DMS79 treated with DMSO at 0.1 percent for 48 hours (cell line): Measurements from ENCODE around the gene TRIM8.
A peak's percentile ranks its signal among the peaks of the same experiment; 100 is the strongest.
"Not testable (repeated sequence)": the region's sequence is repeated elsewhere in the genome, so short reads cannot be mapped to it uniquely, and the experiment has no call there.

ENCODE experiments used
- DNase-seq: peaks from one replicate; lab custom pipeline; 2025; lab: John Stamatoyannopoulos, UW

TRIM8 gene

DNA sequence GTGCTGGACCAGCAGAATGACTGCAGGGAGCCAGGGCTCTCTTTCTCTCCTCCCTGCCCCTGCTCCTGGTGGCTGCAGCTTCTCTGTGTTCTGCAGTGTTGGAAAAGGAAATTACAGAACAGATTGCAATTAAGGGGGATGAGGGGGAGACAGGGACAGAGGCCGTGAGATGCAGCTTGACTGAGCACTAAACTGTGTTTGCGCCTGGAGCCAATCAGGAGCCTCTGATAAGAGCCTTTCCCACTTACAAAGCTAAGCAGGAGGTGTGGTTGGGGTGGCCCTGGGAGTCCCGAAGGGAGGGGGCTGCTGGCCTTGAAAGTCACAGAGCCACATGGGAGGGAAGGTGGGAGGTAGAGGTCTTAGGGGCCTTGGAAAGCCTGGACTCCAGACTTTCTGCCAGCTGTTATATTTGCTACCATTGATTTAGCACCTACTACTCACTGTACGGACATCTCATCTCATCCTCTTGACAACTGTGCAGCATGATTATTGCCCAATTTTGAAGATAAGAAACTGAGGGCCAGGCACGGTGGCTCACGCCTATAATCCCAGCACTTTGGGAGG lies 26.7 kb downstream of the TRIM8 start:
- DNase-seq = no peak

DNA sequence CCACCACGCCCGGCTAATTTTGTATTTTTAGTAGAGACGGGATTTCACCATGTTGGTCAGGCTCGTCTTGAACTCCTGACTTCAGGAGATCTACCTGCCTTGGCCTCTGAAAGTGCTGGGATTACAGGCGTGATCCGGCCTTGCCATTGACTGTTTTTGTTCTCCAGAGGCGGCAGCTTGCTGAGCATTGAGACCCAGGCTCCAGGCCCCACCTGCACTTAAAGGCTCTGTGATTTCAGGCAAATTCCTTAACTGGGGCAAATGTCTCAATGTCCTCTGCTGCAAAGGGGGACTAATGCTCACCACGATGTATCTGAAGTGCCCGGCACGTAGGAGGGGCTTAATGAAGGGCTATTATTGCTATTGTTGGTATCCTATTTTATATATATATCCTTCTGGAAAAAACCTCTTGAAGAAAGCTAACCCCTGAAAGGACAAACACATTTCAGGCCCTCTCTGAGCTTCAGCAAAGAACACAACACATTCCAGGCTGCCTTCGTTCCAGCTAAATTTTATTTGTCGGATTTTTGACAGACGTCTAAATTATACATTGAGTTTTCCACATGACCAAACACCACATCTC lies 29.0 kb downstream of the TRIM8 start:
- no peak for DNase-seq

DNA sequence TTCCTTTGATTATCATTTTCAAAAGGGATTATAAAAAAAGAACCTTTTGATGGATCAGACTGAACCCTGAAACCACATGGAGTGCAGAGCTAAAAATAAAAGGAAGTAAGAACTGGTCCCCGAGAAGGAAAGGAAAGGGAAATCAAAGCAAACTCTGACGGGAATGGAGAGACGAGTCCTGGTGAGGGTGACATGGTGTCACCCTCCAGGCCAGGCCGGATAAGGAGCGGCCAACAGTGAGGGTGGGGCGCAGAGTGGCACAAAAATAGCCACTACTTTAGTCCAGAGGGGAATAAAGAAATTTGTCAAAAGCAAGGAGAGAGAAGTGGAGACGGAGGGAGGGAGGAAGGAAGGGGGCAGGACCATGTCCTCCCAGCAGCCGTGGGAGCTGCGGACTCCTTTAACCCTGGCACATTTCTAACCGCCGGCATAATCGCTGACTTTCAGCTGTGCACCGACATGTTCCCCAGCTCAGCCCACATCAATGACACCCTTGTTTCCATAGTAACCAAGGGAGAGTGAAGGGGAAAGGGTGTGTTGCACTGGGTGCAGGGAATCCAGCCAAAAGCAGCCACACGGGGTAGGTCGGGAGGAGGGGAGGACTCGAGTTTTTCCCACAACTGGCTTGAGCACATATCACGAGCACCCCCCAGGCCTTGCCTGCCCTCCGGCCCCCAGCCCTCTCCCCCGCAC lies 29.7 kb downstream of the TRIM8 start:
- DNase-seq = peak; percentile 32

DNA sequence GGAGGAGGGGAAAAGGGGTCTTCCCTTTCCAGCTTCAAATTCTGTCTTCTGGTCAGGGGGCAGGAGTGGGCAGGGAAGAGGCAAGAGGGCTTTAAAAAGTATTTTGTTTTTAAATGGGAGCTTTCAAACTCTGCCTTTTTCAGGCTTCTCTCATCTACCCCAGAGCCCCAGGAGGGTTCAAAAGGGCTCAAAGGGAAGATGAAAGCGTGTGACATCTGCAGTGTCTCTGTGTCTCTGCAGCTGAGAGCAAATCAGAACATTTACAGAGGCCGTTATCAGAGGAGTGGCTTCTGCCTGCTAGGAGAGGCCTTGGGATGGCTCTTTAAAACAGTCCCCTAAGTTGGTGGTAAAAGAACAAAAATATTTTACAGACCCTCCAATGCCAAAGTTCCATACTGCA lies 30.3 kb downstream of the TRIM8 start:
- DNase-seq = no peak

DNA sequence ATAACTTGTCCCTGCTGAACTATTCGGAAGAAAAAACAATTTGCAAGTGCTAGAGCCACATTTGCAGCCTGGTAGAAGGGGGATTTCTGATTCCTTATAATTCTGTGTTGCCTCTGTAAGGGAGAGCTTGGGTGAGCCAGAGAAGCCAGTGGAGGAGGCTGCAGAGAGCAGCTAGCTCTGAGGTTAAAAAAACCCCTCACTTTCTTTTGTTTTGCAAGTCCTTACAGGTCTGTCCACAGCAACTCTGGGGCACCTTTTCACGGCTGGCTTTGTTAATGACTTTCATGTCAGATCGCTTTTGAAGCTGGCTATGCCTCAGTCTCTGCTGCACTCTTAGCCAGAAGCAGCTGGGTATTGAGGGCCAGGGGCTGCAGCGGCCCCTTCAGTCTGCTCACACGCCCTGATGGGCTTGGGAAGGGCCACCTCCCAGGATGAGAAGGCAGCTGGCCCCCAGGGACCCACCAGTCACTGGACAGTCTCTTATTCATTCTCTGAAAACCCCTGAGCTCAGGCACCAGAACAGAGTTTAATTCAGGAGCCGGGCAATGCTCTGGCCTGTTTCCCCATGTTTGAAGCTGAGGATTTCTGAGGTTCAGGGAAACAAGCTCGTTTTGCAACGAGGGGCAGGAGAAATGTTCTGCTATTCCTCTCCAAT lies 30.9 kb downstream of the TRIM8 start:
- no peak for DNase-seq

DNA sequence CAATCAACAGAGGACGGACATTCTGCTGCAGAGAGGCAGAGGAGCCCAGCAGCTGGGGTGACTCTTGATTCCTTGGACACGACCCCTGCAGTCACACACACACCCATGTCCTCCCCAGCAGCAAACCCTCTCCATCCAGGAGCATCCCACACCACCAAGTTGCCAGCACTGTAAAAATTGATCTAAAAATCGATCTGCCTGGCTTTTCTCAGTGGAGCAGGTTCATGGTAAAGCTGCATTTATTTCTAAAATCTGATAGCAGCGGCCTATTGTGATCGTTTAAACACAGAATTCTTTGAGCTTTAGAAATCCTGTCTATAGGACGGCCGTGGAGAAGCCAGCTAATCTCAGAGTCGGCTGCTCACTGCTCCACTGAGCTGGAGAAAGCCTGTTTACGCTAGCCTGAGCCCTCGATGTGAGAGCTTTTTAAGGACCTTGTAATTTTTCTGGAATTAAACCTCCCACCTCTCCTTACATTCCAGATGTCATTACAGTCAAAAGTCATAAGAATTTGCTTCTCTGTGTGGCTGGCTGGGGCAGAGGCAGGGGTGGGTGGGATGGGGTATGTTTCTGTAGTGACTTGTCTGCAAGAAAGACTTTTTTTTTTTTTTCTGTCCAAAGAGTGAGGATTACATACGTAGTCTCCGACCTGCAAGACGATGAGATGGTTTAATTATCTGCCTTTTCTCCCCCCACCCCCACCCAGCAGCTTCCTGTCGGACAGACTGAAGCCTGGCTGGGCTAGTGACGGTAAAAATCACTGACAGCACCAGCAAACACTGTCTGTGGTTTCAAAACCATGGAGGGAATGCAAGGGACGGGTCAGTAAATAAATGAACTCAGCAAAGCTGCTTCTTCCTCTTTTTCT lies 31.6 kb downstream of the TRIM8 start:
- DNase-seq = no peak

DNA sequence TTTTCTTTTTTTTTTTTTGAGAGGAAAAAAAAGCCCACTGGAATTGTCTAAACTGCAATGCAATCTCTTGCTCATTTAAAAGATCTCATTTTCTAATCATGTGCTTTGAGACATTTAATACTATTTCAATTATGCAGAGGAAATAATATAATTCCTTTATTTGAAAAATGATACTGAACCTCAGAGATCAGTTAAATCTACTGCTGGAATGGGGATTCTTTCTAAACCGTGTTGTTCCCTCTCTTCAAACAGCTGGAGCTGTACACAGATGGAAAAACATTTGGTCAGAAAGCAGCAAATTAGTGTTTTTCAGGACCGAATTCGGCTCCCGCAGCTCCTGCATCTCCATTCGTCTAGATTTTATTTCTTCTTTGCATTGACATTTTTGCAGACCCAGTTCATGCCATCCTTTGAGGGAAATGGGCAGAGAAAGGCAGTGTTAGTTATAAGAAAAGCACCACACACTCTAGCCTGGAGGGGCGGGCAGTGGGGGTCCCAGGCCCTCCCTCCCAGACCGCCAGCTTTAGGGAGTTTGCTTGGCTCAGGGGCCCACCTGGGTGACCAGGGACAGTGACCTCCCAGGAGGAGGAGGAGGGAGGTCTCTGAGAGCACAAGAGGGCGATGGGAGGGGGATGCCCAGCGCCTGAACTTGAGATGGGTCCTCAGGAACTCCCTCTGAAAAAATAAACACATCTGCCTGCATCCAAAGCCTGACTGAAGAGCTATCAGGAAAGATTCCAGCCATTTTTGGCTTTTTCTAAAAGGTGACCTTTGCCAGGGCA lies 32.4 kb downstream of the TRIM8 start:
- no peak for DNase-seq

DNA sequence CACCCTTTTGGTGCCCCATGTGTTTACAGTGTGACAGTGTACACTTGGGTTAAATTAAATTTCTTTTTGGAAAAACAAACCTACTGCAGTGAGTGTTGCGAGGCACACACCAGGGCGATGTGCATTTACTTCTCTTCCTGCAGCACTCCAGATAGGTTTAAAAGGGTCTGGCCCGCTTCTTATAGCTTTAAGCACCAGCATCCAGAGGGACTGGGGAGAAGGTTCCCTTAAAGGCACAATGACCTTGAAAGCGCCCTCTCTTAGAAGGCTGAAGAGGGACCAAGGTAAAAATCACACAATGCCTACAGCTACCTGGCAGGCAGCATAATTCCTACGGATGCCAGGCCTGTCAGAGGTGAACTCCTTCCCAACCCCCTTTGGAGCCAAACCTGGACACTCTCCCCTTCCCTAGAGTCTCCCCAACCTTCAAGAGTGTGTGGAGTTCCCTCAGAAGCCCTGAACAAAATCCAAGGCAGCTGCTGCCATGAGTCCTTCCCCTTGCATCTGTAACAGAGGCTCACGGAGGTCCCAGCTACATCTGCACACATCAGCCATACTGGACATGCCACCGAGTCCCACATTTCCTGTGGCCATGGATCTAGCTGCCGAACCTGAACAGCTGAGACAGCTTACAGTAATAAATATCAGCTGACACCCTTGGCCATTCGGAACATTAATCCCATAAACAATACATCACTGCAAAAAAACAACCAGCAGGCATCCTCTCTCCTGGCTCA lies 33.2 kb downstream of the TRIM8 start:
- no peak for DNase-seq

DNA sequence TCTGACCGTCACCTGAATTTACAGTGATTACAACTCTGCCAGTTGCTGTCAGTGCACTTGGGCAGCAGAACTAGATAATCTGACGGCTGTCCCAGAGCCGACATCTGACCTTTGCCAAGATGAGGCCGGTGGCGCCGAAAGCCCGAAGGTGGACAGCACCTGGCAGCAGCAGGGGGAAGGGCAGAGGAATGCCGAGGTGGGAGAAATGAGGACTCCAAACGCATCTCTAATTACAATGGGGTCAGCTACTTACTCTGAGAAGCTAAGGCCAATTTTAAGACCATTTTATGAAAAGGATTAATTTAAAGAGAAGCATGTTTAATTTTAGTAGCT lies 33.8 kb downstream of the TRIM8 start:
- no peak for DNase-seq

DNA sequence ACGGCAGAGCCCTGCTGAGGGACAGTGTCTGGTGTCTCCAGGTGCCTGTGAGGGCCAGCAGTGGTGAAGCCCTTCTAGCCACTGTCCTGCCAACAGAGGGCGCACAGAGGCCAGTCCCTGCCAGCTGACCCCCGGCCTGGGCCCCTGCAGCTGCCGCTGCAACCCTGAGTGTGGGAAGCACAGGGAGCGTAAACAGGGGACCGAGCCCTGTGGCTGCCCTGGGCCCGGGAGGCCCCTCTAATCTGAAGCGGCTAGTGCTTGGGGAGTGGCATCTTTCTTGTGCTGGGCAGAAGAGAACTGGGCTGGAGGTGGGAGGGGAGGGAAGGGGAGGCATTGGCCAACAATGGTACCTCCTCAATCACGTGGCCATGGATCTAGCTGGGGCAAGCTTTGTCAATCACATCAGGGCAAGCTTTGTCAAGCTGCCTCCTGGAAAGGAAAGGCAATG lies 34.6 kb downstream of the TRIM8 start:
- no peak for DNase-seq

DNA sequence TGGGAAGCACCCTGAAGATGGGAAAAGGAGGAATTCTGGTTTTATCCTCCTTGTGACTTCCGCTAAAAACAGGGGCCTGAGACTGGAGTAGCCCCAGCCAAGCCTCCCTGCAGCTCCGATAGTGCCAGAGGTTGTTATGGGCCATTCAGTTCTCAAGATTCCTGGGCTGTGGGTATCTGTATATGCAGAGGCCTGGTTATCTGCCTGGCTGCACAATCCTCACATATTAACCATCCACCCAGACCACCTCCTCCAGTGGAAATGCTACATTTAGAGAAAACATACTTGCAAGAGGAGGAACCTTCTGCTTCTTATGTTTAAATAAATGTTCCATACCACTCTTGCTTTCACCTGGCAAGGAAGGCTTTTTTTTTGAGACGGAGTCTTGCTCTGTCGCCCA lies 35.3 kb downstream of the TRIM8 start:
- no peak for DNase-seq

DNA sequence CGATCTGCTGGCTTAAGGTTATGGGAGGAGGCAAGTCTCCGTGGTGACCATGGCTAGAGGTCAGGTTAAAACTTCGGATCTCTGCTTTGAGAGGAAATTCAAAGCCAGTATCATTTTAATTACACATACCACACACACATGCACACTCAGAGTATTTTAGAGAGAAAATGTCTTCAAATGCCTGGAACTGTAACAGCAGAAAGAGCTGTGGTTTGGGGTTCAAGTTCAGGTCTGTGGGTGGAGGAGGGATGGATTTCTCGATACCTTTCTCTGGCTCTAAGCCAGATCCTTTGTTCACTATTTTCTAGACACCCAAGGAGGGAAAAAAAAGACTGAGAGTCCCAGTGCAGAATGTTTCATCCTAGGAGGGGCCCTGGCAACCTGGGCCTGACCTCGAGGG lies 37.4 kb downstream of the TRIM8 start:
- DNase-seq = no peak

DNA sequence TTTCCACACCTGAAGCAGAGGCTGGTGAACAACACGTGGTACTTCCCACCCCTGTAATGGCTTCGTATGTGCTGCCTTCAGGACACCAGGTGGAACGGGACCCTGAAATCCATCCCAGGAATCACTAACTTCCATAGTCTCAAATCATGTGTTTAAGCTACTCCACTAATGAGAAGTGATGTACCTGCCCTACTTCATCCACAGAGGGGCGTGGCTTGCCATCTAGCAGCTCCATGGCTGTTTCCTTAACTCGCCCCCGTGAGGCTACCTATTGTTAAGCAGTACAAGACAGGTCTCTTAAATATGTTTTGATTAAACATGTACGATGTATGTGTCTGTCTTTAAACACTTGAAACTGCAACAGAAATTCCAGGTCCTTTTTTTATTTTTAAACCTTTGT lies 38.1 kb downstream of the TRIM8 start:
- DNase-seq = no peak

DNA sequence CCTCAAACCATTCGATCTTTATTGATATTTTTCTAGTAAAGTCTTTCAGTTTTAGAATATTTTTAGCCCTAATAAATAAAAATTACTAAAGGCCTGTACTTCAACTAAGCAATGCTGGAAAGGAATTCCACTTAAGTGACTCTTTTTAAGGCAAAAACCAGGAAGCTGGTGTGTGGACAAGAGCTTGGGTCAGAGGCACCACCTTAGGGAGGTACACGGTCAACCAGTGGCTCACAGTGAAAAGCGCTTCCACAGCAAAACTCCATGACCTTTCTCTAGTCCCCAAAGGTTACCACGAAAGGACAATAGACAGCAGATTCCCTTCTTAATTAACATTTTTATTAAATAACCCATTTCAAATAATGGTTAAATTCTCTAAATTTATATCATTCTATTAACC lies 38.7 kb downstream of the TRIM8 start:
- DNase-seq = no peak

DNA sequence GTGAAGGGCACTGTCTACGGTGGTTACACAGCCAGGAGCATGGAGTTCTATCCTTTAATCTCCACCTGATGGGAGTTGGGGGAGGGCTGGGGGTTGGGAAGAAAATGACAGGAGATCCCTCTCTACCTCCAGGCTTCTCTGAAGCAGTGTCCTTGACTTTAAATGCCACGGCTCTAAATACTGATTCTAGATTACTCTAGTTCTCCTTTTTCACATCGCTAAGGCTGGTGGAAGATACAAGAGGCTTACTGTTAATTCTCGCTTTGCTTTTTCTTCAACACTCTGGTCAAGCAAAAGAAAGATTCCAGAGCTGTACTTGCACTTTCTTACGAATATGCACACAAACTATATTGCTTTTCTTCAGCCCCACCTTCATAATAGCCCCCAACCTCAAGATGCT lies 39.5 kb downstream of the TRIM8 start:
- DNase-seq = no peak

DNA sequence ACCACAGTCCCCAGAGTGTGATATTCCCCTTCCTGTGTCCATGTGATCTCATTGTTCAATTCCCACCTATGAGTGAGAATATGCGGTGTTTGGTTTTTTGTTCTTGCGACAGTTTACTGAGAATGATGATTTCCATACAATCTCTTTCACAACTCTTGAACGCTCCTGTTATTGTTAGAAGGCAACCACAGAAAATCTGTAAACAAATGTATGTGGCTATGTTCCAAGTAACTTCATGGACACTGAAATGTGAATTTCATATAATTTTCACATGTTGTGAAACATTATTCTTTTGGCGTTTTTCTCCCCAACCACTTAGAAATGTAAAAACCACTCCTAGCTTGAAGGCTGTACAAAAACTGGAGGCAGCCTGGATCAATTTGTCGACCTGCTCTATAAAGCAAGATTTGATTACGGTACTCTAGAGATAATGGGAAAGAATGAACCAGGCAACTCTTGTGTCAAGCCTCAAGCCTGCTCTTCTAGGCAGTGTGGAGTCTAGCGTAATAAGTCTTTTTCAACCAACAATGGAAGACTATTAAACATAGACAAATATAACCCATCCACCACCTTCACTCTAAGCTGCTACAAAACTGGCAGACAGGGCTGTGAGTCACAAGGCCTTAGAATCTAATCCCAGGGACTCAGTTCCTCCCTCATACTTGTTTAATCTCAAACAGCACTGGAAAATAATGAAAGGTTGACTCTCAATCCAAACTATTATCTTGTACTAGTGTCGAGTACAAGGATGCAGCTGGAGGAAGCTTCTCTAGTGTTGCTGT lies 47.2 kb downstream of the TRIM8 start:
- DNase-seq = no peak

DNA sequence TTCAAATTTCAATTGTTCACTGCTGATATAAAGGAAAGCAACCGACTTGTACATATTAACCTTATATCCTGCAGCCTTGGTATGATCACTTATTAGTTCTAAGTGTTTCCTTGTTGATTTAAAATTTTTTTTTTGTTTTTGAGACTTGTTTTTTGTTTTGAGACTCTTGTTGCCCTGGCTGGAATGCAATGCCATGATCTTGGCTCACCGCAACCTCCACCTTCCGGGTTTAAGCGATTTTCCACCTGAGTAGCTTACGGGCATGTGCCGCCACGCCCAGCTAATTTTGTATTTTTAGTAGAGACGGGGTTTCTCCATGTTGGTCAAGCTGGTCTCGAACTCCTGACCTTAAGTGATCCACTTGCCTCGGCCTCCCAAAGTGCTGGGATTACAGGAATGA lies 51.1 kb downstream of the TRIM8 start:
- DNase-seq = not testable (repeated sequence)

DNA sequence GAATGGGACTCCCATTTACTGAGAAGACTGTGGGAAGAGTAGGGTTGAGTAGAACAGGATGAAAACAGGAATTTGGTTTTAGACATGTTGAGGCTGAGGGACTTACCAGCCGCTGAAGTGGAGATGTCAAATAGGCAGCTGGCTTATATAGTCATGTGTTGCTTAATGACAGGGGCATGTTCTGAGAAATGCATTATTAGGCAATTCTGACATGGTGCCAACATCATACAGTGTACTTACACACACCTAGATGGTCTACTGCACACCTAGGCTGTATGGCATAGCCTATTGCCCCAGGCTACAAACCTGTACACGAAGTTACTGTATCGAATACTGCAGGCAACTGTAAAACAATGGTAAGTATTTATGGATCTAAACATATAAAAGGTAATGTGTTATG lies 52.5 kb downstream of the TRIM8 start:
- DNase-seq = no peak

DNA sequence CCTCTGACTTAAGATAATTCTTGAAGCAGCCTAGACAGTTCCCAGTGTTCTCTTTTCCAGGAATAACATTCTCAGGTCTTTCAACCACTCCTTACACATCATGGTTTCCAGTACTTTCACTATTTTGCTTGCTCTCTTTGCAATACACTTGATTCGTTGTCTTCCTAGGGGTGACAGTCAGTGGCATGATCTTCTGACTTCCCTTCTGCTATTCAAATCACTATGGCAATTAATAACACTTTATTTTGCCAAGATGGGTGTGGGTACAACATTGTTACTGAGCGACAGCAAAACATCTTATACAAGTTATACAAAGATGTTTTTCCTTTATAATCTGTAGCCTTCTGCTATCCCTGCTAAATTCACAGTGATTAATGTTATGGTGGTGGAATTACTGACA lies 54.6 kb downstream of the TRIM8 start:
- DNase-seq = no peak

DNA sequence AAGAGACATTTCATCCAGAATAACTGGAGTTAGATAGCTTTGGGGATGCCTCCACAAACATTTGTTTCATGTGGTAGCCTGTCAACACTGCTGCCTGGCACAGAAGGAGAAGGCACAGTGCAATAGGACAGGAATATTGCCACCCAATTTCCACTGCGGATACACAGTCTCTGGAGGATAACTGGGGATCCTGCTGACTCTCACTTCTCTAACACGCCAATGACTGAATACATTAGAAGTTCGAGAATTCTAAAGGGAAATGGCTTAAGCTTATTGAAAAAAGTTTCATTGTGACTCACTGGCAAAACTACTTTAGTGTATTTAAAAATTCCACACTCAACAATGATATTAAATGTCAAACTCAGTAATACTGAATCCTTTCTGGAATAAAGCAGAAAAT lies 57.0 kb downstream of the TRIM8 start:
- DNase-seq = no peak
